KOPT-K1 (cell line): ENCODE data around the gene AFAP1L2.
"Not testable (repeated sequence)": the region's sequence is repeated elsewhere in the genome, so short reads cannot be mapped to it uniquely, and the experiment has no call there.

Experiments
- H3K27ac ChIP-seq: fragments of 200-600 bp; sonication (generic); 2 replicates; pipeline ENCODE4 v1.5.1; 2016; ENCODE audit warnings: antibody characterized with exemption, mild to moderate bottlenecking, low read depth, low read length; ENCODE audit not compliant: poor library complexity, severe bottlenecking
- H3K36me3 ChIP-seq: fragments of 200-600 bp; sonication (generic); 2 replicates; pipeline ENCODE4 v1.5.1; 2017; ENCODE audit warnings: antibody characterized with exemption, mild to moderate bottlenecking, low read length, moderate library complexity; ENCODE audit not compliant: insufficient read depth
- H3K9me3 ChIP-seq: fragments of 200-600 bp; sonication (generic); 2 replicates; pipeline ENCODE4 v1.5.1; 2017; ENCODE audit warnings: antibody characterized with exemption, low read length, mild to moderate bottlenecking; ENCODE audit not compliant: insufficient read depth, poor library complexity, severe bottlenecking

Gene AFAP1L2

DNA sequence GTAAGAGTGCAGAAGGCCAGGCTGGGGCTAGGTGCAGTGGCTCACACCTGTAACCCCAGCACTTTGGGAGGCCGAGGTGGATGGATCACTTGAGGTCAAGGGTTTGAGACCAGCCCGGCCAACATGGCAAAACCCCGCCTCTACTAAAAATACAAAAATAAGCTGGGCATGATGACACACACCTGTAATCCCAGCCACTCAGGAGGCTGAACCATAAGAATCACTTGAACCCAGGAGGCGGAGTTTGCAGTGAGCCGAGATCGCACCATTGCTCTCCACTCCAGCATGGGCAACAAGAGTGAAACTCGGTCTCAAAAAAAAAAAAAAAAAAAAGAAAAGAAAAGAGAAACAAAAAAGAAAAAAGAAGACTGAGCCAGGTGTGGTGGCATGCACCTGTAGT lies 55.2 kb downstream of the AFAP1L2 start:
- not testable (repeated sequence) for H3K27ac ChIP-seq, H3K9me3 ChIP-seq, H3K36me3 ChIP-seq

DNA sequence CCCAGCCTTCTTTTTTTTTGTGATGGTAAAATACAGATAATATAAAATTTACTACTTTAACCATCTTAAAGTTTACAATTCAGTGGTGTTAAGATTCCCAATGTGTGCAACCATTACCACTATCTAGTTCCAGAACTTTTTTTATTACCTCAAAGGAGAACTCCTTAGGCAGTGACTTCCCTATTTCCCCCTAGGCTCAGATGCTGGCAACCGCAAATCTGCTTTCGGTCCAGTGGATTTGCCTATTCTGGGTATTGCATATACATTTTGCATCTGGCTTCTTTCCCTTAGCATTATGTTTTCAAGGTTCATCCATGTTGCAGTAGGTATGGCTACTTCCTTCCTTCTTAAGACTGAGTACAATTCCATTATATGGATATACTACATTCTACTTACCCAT lies 56.5 kb downstream of the AFAP1L2 start:
- Histone ChIP-seq H3K36me3 (no peaks in the 10 kb centered on the region), H3K27ac (no peak overlapping the region), H3K9me3 (no peaks in the 10 kb centered on the region)

DNA sequence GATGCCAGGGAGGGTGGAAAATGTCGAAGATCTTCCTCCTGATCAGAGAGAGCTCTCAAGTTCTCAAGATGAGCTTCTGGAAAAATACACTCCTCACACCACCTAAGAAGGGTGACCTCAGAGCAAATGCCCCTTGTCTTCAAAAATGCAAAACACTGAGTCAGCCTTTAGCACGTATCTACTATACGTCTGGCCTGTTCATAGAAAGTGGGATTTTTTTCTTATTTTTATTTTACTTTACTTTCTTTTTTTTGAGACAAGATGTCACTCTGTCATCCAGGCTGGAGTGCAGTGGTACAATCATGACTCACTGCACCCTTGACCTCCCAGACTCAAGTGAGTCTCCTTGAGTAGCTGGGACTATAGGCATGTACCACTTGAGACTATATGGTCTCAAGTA lies 57.1 kb downstream of the AFAP1L2 start:
- no peaks in the 10 kb centered on the region for H3K9me3 ChIP-seq
- no peak overlapping the region for H3K27ac ChIP-seq
- H3K36me3 ChIP-seq = no peaks in the 10 kb centered on the region

DNA sequence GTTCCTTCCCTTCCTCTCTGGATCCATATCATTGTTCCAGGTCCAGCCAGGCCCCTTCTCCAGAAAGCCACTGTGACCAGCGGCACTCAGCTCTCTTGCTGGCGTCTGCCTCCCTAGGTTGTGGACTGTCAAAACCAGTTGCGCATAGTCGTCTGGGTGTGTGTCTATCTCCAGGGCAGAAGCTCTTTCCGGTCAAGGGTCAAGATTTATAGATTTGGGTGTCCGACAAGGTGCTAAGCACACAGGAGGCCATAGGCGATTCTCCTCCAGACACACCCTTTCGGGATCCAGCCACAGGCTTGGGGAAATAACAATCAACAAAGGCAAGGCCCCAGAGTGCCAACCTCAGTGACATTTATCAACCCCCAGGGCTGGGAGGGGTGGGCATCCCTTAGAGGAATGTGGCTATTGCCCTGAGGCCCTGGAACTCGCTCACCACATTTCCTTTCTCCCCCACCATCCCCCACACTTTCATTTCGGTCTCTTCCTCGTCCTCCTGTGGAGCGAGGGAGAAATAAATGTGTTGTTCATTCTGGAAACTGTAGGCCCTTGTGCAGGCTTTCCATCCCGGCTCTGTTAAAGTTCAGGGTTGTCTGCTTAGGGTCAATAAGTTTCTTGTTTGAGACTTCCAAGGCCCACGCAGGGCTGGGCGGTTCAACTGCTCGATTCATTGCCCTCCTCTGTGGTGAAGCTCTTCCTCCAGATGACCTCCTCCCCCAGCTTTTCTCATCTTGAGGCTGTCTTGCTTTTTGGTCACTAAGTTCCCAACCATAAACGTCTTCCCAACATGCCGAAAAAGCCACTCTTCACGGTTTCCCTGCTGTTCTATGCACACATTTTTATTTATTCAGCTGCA lies 57.9 kb downstream of the AFAP1L2 start:
- Histone ChIP-seq H3K36me3 (no peaks in the 10 kb centered on the region), H3K27ac (no peak overlapping the region), H3K9me3 (no peaks in the 10 kb centered on the region)

DNA sequence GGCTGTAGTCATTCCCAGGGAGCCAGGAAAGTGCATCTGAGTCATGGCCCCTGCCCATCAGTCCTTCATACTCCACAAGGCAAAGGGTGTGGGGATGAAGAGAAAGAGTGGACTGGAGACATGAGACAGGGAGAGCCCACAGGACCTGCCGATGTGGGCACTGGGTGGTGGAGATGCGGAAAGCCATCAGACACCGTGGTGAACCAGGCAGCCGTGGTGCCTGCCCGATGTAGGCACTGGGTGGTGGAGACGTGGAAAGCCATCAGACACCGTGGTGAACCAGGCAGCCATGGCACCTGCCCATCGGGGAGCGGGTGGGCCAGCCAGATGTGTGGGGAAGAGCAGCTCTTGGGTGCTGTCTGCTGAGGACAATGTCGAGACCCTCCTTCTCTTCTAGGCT lies 58.6 kb downstream of the AFAP1L2 start:
- Histone ChIP-seq H3K27ac (no peak overlapping the region), H3K9me3 (no peaks in the 10 kb centered on the region), H3K36me3 (no peaks in the 10 kb centered on the region)

DNA sequence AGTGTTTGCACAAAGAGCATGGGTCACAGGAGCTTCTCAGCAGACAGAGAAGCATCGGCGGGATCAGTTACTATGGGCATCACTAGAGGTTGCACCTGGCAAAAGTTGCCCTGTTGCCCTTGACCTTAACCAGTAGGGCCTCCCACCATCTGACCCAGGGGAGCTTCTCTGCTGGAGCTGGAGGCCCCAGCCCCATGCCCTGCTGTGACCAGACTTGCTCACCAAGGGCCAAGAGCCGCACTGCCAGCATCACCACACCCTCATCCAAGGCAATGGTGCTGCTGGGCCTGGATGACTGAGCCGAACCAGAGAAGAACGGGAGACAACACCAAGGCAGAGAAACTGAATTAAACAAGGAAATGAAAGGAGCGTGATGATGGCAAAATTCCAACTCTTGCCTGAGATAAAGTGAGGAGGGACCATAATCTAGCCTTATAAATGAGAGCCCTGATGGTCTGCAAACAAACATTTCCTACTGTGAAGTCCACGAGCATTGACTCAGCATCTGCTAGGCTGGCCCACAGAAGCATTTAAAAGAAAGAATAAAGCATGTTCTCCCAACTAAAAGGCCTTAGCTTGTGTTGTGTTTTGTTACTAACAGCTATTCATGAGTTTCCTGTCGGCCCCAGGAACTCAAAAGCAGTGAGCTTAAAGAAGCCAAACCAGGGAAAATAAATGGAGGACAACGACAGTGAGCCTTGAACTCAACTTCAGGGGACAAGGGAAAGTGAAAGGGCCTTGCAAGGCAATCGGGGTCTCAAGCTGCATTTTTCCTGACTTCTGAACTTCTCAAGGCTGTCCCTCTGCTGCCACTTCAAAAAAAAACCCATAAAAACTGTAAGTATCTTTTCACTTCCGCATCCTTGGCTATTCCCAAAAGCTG lies 60.4 kb downstream of the AFAP1L2 start:
- Histone ChIP-seq H3K9me3 (no peaks in the 10 kb centered on the region), H3K36me3 (no peaks in the 10 kb centered on the region), H3K27ac (no peak overlapping the region)

DNA sequence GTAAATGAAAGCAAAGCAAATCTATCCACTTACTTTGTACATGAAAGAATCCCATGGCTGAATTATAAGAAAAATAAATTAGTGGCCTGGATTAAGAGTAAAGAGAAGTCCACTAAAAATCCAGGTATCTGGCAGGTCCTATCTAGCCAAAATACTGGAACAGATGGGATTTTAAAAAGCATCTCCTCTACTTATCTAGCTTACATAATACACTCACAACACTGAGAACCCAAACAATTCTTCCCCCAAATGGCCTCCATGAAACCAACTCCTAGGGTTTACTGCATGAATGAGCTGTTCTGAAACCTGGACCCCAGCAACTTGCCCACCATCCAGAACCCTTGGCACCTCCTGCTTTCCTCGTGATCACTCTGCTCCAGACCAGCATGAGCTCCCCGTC lies 61.3 kb downstream of the AFAP1L2 start:
- Histone ChIP-seq H3K9me3 (no peaks in the 10 kb centered on the region), H3K36me3 (no peaks in the 10 kb centered on the region), H3K27ac (no peak overlapping the region)

DNA sequence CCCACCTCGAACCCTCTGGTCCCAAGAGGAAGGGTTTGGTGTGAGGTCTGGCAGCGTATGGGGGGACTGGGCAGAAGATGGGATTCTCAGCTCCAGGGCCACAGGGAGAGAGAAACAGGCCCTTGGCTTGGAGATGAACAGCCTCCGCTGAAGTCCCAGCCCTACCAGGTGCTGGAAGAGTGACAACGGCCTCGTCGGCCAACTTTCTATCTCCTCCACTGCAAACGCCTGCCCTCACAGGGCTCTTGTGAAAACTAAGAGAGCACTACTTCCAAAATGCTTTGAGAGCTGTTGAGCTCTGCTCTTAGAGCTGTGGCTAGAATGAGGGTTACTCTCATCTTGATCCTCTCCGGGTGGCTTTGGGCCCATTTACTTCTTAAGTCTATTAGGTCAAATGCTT lies 63.5 kb downstream of the AFAP1L2 start:
- Histone ChIP-seq H3K36me3 (no peaks in the 10 kb centered on the region), H3K9me3 (no peaks in the 10 kb centered on the region), H3K27ac (no peak overlapping the region)

DNA sequence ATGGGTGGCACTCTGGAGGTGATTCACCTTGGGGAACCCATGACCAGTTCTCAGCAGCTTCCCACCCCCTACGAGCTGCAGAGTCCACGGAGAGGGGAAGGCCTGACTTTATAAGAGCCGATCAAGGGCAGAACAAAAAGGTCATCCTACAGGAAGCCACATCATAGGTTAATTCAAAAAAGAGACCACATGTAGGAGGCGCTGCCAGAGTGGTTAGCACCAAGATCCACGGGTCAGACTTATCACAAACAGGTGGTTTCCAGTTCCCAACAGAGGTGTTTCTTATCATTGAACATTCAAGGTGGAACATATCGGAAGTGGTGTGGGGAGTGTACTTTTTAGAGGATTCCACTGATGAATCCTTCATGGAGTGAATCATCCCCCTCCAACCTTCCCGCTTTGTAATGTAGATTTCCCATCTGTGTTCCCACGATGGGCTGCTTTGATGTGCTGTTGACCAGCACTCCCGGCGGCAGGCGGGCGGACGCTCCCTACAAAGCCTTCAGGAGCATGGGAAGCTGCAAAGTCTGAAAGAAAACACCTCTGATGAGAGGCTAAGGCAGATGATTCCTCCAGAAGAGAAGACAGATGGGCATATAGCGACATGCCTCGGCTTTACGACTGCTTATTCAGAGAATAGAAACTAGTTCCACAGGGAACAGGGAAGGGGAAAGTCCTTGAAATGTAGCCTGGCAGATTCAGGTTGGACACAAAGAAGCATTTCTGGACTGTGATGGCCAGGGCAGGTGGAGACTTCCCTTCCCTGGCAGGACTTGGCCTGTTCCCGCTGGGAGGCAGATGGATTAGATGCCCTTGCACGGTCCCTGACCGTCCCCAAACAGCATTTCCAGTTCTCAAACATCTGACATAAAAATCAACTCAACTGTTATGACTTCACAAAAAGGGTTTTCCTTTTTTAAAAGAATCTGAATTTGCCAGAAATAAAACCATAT lies 66.5 kb downstream of the AFAP1L2 start:
- Histone ChIP-seq H3K9me3 (no peaks in the 10 kb centered on the region), H3K27ac (no peak overlapping the region), H3K36me3 (no peaks in the 10 kb centered on the region)

DNA sequence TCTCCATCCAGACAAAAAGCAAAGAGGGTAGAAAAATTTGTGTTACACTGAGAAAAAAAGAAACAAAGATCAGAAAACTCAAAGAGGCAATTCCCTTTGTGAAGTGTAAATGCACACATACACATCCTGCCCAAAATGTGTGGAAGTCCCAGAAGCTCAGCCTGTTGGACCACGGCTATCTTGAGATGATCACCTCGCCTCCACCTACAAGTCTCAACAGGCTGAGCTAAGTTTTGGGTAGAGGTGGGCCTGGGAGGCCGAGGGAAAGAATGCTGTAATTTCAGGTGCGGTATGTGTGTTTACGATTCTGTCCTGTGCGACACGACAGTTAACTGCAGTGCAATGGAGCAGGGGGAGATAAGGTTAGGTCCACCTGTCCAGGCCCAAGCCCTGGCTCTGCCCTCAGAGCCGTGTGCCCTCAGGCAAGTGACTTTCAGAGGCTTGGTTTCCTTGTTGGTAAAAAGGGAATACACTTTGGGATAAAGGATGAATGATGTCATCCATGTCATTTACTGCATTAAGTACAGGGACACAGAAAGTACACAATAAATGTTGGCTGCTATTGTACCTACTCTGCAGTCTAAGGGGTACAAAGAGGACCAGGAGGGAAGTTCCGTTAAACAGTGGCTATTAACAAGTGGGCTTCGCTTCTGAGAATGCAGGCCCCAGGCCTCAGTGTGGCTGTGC lies 67.3 kb downstream of the AFAP1L2 start:
- H3K9me3 ChIP-seq = no peaks in the 10 kb centered on the region
- no peaks in the 10 kb centered on the region for H3K36me3 ChIP-seq

DNA sequence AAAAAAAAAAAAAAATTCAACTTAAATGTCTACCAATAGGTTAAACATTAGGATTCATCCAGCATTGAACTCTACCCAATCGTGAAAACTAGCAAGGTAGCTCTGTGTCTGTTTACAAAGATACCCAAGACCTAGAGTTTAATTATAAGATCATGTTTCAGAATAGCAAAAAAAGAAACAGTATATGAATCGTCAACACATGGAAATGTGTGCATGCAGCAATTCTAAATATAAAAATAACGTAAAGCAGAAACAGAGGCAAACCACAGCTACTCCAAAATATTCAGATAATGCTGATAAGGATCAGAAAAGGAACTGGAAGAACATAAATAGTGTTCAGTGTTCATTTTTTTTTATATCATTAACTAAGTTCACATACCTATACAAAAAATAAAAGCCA lies 68.7 kb downstream of the AFAP1L2 start:
- Histone ChIP-seq H3K27ac (no peak overlapping the region), H3K36me3 (no peaks in the 10 kb centered on the region), H3K9me3 (no peaks in the 10 kb centered on the region)

More for the DNA sequence above, 67.3 kb downstream of the AFAP1L2 start:
- H3K27ac ChIP-seq = no peak overlapping the region

DNA sequence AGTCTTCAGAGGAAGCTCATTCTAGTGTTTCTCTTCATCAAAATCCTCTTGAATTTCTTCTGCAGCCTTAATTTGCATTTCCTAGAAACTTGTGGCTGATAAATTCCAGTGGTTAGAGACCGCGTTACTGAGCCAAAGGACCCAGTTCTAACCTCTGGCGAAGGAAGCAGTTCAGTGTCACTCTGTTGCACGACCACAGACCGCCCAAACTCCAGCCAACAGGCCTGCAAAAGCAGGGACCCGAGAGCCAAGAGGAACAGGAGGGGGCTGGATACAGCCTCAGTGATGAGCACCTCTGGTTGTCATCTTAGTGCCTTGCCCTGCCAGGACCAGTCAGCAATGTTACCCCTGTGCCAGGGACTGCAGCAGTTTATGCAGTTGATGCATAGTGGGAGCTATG lies 70.0 kb downstream of the AFAP1L2 start:
- Histone ChIP-seq H3K36me3 (no peaks in the 10 kb centered on the region), H3K27ac (no peak overlapping the region), H3K9me3 (no peaks in the 10 kb centered on the region)

DNA sequence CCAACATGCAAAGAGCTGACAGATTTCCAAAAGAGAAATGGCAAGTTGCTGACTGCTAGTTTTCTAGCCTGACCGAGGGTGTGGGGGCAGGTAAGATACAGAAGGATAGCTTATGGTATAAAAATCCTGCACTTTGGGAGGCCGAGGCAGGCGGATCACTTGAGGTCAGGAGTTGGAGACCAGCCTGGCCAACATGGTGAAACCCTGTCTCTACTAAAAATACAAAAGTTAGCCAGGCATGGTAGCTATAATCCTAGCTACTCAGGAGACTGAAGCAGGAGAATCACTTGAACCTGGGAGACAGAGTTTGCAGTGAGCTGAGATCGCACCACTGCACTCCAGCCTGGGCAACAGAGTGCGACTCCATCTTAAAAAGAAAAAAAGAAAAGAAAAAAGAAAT lies 70.9 kb downstream of the AFAP1L2 start:
- not testable (repeated sequence) for H3K27ac ChIP-seq, H3K9me3 ChIP-seq, H3K36me3 ChIP-seq
